ENCODE results near the gene NR2C1. TPM values are rescaled to one million over a fixed set of nuclear protein-coding genes. Genes with fewer than 3 reads are reported as not detected.
"Not testable (repeated sequence)": the region's sequence is repeated elsewhere in the genome, so short reads cannot be mapped to it uniquely, and the experiment has no call there.

The NR2C1 gene
- total RNA-seq, 1 donor from 2014 or later = 28.5 TPM

DNA sequence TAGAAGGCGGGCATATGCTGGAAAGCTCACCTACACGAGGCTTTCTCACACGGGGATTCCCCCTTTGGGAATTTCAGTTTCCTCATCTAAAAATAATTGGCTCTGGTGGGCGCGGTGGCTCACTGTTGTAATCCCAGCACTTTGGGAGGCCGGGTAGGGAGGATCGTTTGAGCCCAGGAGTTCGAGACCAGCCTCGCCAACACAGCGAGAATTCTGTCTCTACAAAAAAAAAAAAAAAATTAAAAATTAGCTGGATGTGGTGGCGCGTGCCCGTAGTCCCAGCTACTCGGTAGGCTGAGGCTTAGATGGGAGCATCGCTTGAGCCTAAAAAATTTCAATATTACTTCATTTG, 69.5 kb downstream of the NR2C1 start:
- peaks cover 27% of the 10 kb centered on the region for H3K4me1 Mint-ChIP-seq
- H3K9me3 Mint-ChIP-seq = peaks cover 12% of the 10 kb centered on the region
- H3K36me3 Mint-ChIP-seq (ENCODE audit: low read depth) = peaks cover 27% of the 10 kb centered on the region
- H3K27me3 Mint-ChIP-seq = peaks cover 1% of the 10 kb centered on the region
- intact Hi-C loops (cut with micrococcal nuclease) = loop anchor here (1.0 to 10.0 kb wide), 5 partner anchors 61 to 855 kb away; partner anchors contain the start of genes CEP83, FGD6, NR2C1 and SNRPF
- H3K4me3 Mint-ChIP-seq = peak overlapping the region; percentile 95
- no peak for DNase-seq
- H3K27ac Mint-ChIP-seq = peak overlapping the region; percentile 92

DNA sequence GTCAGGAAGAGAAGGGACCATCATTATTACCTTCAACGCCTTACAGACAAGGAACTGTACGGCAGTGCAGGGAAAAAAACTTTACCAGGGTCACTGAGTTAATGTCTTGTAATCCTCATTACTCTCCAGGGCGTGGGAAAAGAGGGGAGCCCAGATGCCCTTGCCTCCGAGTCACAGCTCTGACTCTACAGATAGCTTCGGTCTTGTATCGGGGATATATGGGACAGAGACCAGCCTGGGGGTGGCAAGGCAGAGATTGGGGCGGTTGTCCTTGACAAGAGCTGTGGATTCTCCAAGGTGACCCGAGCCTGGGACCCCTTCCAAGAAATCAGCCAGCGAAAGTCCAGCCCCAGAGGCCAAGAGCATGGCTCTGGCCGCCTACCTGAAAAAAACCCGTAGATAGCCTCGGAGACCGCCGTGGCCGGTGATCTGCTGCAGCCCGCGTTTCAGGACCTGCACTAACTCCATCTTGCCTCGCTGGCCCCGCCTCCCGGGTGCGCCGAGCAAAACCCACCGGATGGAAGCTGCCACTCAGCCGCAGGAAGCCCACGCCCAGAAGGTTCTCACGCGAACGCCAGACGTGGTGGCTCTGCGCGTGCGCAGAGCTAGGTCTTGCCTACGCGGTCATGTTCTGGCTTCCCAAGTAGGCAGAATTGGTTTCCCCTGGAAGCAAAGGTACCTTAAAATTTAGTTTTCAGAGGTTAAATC, 70.1 kb downstream of the NR2C1 start, which contains the start of gene NDUFA12:
TSS of gene NDUFA12 (minus strand) at position 485 of the 708 bp plus-strand sequence. CDS start at position 468, 17 bp downstream.
- intact Hi-C loops (cut with micrococcal nuclease) = loop anchor here (1.0 to 10.0 kb wide), 5 partner anchors 61 to 855 kb away; partner anchors contain the start of genes CEP83, FGD6, NR2C1 and SNRPF
- H3K9me3 Mint-ChIP-seq = peaks cover 12% of the 10 kb centered on the region
- peaks cover 26% of the 10 kb centered on the region for H3K36me3 Mint-ChIP-seq (ENCODE audit: low read depth)
- H3K27ac Mint-ChIP-seq = peak within 1 kb of the TSS; percentile 92
- peak; percentile 99 for DNase-seq
- peak within 1 kb of the TSS; percentile 95 for H3K4me3 Mint-ChIP-seq
- peaks cover 1% of the 10 kb centered on the region for H3K27me3 Mint-ChIP-seq
- H3K4me1 Mint-ChIP-seq = peaks cover 31% of the 10 kb centered on the region

DNA sequence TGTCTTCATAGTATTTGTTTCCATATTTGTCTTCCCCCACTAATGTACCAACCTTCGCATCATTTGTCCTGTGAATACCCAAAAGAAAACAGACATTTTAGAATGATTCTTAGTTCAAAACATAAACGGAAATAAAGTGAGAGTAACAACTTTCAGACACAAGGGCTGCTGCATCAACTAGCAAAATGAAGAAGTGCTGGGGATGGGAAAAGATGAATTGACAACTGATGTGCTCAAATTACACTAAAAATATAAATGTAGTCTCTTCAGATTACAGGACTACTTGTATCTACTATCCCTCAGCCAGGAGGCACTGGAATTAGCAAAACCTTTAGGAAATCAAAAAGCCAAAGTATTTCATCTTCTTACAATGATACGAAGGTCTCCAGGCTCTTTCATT, 70.7 kb downstream of the NR2C1 start:
- peaks cover 12% of the 10 kb centered on the region for H3K9me3 Mint-ChIP-seq
- peaks cover 33% of the 10 kb centered on the region for H3K4me1 Mint-ChIP-seq
- peaks cover 28% of the 10 kb centered on the region for H3K36me3 Mint-ChIP-seq (ENCODE audit: low read depth)
- peaks cover 1% of the 10 kb centered on the region for H3K27me3 Mint-ChIP-seq
- no peak for DNase-seq
- H3K4me3 Mint-ChIP-seq = peak overlapping the region; percentile 95
- intact Hi-C loops (cut with micrococcal nuclease) = loop anchor here (1.0 to 10.0 kb wide), 5 partner anchors 60 to 856 kb away; partner anchors contain the start of genes CEP83, FGD6, NR2C1 and SNRPF
- peak overlapping the region; percentile 92 for H3K27ac Mint-ChIP-seq

DNA sequence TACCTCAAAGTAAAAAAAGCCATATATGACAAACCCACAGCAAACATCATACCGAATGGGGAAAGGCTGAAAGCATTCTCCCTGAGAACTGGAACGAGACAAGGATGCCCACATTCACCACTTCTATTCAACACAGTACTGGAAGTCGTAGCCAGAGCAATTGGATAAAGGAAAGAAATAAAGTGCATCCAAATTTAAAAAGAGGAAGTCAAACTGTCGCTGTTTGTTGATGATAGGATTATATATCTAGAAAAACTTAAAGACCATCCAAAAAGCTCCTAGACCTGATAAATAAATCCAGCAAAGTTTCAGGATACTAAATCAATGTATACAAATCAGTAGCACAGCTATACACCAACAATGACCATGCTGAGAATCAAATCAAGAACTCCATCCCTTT, 75.1 kb downstream of the NR2C1 start:
- Mint-ChIP-seq H3K27ac (no peak overlapping the region), H3K9me3 (no peaks in the 10 kb centered on the region), H3K36me3 (ENCODE audit: low read depth) (peaks cover 32% of the 10 kb centered on the region), H3K27me3 (no peaks in the 10 kb centered on the region), H3K4me3 (no peak overlapping the region), H3K4me1 (peaks cover 26% of the 10 kb centered on the region)
- no peak for DNase-seq
- intact Hi-C loops (cut with micrococcal nuclease) = no loop called here

DNA sequence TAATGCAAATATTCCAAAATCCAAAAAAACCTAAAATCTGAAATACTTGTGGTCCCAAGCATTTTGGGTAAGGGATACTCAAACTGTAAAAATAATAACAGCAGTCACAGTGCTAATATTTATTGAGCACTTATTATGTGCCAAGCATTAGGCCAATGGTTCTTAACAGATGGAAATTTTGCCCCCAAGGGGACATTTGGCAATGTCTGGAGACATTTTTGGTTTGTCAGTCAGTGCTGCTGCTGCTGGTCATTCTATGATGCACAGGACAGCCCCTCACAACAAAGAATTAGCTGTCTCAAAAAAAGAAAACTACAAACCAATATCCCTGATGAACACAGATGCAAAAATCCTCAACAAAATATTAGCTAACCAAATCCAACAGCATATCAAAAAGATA, 75.7 kb downstream of the NR2C1 start:
- no peak for DNase-seq

DNA sequence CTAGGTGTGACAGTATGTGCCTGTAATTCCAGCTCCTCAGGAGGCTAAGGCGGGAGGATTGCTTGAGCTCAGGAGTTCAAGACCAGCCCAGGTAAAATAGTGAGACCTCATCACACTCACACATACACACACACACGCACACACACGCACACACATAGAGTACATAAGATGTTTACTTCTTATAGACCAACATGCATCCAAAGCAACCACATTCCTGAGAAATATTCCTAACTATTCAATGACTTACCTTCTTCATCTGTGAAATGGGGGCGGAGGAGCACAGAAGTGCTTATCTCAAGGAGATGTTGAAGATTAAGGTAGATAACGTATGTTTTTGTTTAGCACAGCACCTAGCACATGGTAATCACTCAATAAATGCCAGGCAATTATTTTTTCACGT, 76.4 kb downstream of the NR2C1 start:
- H3K27ac Mint-ChIP-seq = no peak overlapping the region
- H3K4me1 Mint-ChIP-seq = peaks cover 22% of the 10 kb centered on the region
- no peaks in the 10 kb centered on the region for H3K27me3 Mint-ChIP-seq
- no peak overlapping the region for H3K4me3 Mint-ChIP-seq
- intact Hi-C loops (cut with micrococcal nuclease) = no loop called here
- no peaks in the 10 kb centered on the region for H3K9me3 Mint-ChIP-seq
- no peak for DNase-seq
- H3K36me3 Mint-ChIP-seq (ENCODE audit: low read depth) = peaks cover 34% of the 10 kb centered on the region

More for the DNA sequence above, 75.7 kb downstream of the NR2C1 start:
- H3K4me3 Mint-ChIP-seq = no peak overlapping the region
- no peak overlapping the region for H3K27ac Mint-ChIP-seq
- H3K27me3 Mint-ChIP-seq = no peaks in the 10 kb centered on the region
- H3K9me3 Mint-ChIP-seq = no peaks in the 10 kb centered on the region
- peaks cover 32% of the 10 kb centered on the region for H3K36me3 Mint-ChIP-seq (ENCODE audit: low read depth)
- peaks cover 24% of the 10 kb centered on the region for H3K4me1 Mint-ChIP-seq
- intact Hi-C loops (cut with micrococcal nuclease) = no loop called here

DNA sequence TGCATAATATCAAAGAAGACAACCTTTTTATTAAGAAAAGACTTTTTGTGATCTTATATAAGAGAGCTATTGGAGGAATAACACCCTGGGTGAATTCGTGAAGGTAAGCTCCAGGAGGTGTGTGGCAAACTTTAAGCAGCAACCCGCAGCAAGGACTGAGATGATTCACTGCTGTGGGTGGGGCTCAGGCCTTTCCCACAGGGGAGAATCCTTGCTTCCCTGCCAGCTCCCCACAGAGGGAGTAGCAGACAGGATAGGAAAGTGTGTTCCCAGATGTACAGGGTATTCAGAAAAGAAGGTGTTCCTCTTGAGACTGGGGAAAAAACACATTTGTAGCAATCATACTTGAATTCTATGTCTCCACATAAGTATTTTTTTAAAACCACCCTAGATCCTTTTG, 79.1 kb downstream of the NR2C1 start:
- Mint-ChIP-seq H3K9me3 (no peaks in the 10 kb centered on the region), H3K36me3 (ENCODE audit: low read depth) (peaks cover 39% of the 10 kb centered on the region), H3K4me1 (peaks cover 19% of the 10 kb centered on the region), H3K4me3 (no peak overlapping the region), H3K27ac (no peak overlapping the region), H3K27me3 (no peaks in the 10 kb centered on the region)
- intact Hi-C loops (cut with micrococcal nuclease) = no loop called here
- DNase-seq = no peak

DNA sequence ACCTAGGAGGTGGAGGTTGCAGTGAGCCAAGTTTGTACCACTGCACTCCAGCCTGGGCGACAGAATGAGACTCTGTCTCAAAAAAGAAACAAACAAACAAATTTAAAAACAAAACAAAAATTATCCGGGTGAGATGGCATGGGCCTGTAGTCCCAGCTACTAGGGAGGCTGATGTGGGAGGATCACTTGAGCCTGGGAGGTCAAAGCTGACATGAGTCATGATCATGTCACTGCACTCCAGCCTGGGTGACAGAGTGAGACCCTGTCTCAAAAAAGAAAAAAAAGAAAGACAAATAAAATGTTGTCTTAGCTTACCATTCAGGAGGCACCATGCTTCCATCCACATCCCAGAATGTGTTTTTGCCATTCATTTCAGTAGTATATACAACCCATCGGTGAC, 79.6 kb downstream of the NR2C1 start:
- H3K27ac Mint-ChIP-seq; H3K27me3 Mint-ChIP-seq; intact Hi-C loops (cut with micrococcal nuclease); H3K4me3 Mint-ChIP-seq; H3K9me3 Mint-ChIP-seq; DNase-seq: not testable (repeated sequence)
- H3K36me3 Mint-ChIP-seq (ENCODE audit: low read depth) = peaks cover 37% of the 10 kb centered on the region
- peaks cover 18% of the 10 kb centered on the region for H3K4me1 Mint-ChIP-seq

DNA sequence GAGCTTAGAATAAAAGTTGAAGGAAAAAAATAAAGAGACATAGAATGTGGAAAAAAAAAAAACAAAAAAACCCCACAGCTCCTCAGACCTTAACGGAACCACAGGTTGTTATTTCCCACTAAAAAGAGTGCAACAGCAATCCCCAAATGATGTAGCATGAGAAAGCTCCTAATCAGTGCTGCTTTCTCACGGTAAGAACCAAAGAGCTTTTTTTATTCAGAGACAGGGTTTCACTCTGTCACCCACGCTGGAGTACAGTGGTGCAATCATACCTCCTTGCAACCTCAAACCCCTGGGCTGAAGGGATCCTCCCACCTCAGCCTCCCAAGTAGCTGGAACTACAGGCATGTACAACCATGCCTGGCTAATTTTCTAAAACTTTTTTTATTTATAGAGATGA, 83.2 kb downstream of the NR2C1 start:
- Mint-ChIP-seq H3K4me3 (no peak overlapping the region), H3K27me3 (no peaks in the 10 kb centered on the region), H3K27ac (peak overlapping the region; percentile 36), H3K36me3 (ENCODE audit: low read depth) (peaks cover 38% of the 10 kb centered on the region), H3K9me3 (no peaks in the 10 kb centered on the region), H3K4me1 (peaks cover 28% of the 10 kb centered on the region)
- no peak for DNase-seq
- intact Hi-C loops (cut with micrococcal nuclease) = no loop called here

DNA sequence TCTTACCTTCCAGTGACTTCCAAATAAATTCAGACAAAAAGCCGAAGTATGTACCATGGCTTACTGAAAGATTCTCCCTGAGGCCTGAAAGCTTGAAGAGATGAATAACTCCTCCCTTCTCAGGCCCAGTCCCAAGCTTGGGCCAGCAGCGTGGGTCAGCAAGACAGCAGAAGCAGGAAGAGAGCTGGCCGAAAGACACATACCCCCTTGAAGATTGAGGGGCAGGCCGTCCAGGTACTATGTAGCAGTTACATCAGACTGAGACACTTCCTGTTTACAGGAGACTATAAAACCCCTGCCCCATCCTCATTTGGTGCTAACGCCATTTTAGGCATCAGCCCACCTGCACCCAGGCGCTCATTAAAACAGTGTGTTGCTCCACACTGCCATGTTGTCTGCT, 84.9 kb downstream of the NR2C1 start:
- H3K36me3 Mint-ChIP-seq (ENCODE audit: low read depth) = peaks cover 37% of the 10 kb centered on the region
- DNase-seq = no peak
- intact Hi-C loops (cut with micrococcal nuclease) = loop anchor here (10.0 kb wide), 1 partner anchor 384 kb away; no protein-coding TSS in a partner anchor
- peaks cover 31% of the 10 kb centered on the region for H3K4me1 Mint-ChIP-seq
- no peaks in the 10 kb centered on the region for H3K27me3 Mint-ChIP-seq
- H3K27ac Mint-ChIP-seq = peak overlapping the region; percentile 67
- H3K9me3 Mint-ChIP-seq = no peaks in the 10 kb centered on the region
- peak overlapping the region; percentile 25 for H3K4me3 Mint-ChIP-seq

DNA sequence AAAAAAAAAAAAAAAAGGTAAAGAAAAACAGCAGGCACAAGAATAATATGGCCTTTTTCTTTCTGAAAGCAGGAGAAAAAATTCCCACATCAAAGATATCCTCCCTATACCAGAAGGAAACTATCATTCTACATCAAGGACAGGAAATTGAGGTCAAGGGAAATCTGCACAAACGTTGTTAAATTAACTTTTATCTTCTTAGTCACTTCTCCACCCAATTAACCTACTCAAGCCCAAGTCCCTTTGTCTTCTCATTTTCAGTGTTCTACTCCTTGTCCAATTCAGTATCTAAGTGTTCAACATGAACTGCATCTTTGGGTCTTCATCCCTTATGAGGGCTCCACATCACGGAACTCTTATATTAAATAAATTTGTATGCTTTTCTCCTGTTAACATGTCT, 85.6 kb downstream of the NR2C1 start:
- H3K27me3 Mint-ChIP-seq = no peaks in the 10 kb centered on the region
- H3K27ac Mint-ChIP-seq = peak overlapping the region; percentile 38
- intact Hi-C loops (cut with micrococcal nuclease) = loop anchor here (10.0 kb wide), 1 partner anchor 383 kb away; no protein-coding TSS in a partner anchor
- no peaks in the 10 kb centered on the region for H3K9me3 Mint-ChIP-seq
- H3K4me1 Mint-ChIP-seq = peaks cover 33% of the 10 kb centered on the region
- DNase-seq = no peak
- peak overlapping the region; percentile 16 for H3K4me3 Mint-ChIP-seq
- H3K36me3 Mint-ChIP-seq (ENCODE audit: low read depth) = peaks cover 38% of the 10 kb centered on the region

DNA sequence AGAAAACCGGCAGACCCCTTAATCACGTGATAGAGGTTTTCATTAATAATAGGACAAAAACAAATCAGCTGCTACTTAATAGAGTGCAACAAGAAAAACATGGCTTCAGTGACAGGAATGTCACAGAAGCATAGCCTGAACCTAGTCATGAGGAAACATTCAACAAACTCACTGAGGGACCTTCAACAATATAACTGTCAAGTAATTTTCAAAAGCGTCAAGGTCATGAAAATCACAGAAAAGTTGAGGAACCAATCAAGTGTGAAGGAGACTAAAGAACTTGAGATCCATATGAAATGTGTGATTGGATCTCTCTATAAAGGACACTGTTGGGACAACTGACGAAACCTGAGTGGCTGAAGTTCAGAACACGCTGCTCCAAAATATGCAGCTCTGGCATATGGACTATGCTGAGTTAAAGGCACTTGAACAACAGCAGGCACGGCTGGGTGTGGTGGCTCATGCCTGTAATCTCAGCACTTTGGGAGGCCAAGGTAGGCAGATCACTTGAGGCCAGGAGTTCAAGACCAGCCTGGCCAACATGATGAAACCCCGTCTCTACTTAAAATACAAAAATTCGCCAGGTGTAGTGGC, 86.2 kb downstream of the NR2C1 start:
- Mint-ChIP-seq H3K9me3 (no peaks in the 10 kb centered on the region), H3K4me3 (peak overlapping the region; percentile 40), H3K27ac (peak overlapping the region; percentile 38), H3K27me3 (no peaks in the 10 kb centered on the region), H3K36me3 (ENCODE audit: low read depth) (peaks cover 33% of the 10 kb centered on the region), H3K4me1 (peaks cover 33% of the 10 kb centered on the region)
- DNase-seq = no peak
- intact Hi-C loops (cut with micrococcal nuclease) = loop anchor here (10.0 kb wide), 1 partner anchor 382 kb away; no protein-coding TSS in a partner anchor

DNA sequence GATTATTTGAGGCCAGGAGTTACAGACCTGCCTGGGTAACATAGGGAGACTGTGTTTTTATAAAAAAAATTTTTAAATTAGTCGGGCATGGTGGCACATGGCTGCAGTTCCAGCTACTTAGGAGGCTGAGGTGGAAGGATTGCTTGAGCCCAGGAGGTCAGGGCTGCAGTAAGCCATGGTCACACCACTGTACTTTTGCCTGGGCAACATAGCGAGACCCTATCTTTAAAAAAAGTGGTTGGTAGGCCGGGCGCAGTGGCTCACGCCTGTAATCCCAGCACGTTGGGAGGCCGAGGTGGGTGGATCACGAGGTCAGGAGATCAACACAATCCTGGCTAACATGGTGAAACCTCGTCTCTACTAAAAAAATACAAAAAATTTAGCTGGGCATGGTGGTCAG, 88.3 kb downstream of the NR2C1 start:
- not testable (repeated sequence) for H3K9me3 Mint-ChIP-seq, H3K27me3 Mint-ChIP-seq, DNase-seq, H3K27ac Mint-ChIP-seq, H3K4me3 Mint-ChIP-seq
- Mint-ChIP-seq H3K36me3 (ENCODE audit: low read depth) (peaks cover 24% of the 10 kb centered on the region), H3K4me1 (peaks cover 35% of the 10 kb centered on the region)
- intact Hi-C loops (cut with micrococcal nuclease) = loop anchor here (10.0 kb wide), 1 partner anchor 380 kb away; no protein-coding TSS in a partner anchor

DNA sequence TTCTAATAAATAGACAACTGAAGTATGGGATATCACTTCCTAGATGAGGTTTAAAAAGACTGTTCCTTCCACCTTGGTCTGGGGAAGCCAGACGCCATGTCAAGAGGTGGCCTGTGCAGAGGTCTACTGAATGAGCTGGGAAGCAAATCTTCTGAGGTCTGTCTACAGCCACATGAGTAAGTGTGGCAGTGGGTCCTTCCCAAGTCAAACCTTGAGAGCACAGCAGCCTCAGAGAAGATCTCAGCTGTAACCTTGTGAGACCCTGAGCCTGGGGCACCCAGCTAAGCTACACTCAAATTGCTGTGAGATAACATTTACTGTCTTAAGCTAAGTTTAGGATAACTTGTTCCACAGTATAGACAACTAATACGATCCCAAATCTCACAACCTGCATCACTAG, 90.1 kb downstream of the NR2C1 start:
- Mint-ChIP-seq H3K36me3 (ENCODE audit: low read depth) (peaks cover 14% of the 10 kb centered on the region), H3K4me1 (peaks cover 25% of the 10 kb centered on the region), H3K27me3 (no peaks in the 10 kb centered on the region), H3K27ac (no peak overlapping the region), H3K4me3 (no peak overlapping the region), H3K9me3 (no peaks in the 10 kb centered on the region)
- DNase-seq = no peak
- intact Hi-C loops (cut with micrococcal nuclease) = loop anchor here (10.0 kb wide), 1 partner anchor 379 kb away; no protein-coding TSS in a partner anchor

Data from activated CD4-positive, alpha-beta T cell treated with anti-CD3 and anti-CD28 coated beads, Interleukin-2, amount 10 ng/mL, durations not matched to agents 24 days and 14 days (primary cell).